Mesodermal cell (in vitro differentiated cells): ENCODE results near the gene RAB9A.
"Not testable (repeated sequence)": the region's sequence is repeated elsewhere in the genome, so short reads cannot be mapped to it uniquely, and the experiment has no call there.

Experiments used
- H3K27ac ChIP-seq: 2 replicates; pipeline ENCODE4 v1.7.0; 2013; ENCODE audit warnings: mild to moderate bottlenecking, low read depth, low read length, moderate library complexity; ENCODE audit not compliant: severe bottlenecking
- H3K36me3 ChIP-seq: 2 replicates; pipeline ENCODE4 v1.7.1; 2013; ENCODE audit warnings: mild to moderate bottlenecking, low read length, moderate library complexity; ENCODE audit not compliant: control insufficient read depth, insufficient read depth
- H3K4me1 ChIP-seq: one replicate; pipeline ENCODE4 v1.7.1; 2013; ENCODE audit warnings: mild to moderate bottlenecking, low read length; ENCODE audit not compliant: insufficient read depth, control insufficient read depth, poor library complexity, severe bottlenecking
- H3K4me3 ChIP-seq: 2 replicates; pipeline ENCODE4 v1.7.0; 2013; ENCODE audit warnings: low read length, control low read depth, mild to moderate bottlenecking; ENCODE audit not compliant: insufficient read depth, poor library complexity, severe bottlenecking; ENCODE audit errors: extremely low read depth
- H3K9me3 ChIP-seq: 2 replicates; pipeline ENCODE4 v1.7.1; 2013; ENCODE audit warnings: mild to moderate bottlenecking, low read length, moderate library complexity; ENCODE audit not compliant: control insufficient read depth
- WGBS, 2 experiments: methylation state at CpG; one replicate each; pipeline ENCODE4 v1.1.5; 2013; ENCODE audit warnings: missing lambda C conversion rate in 2 of 2; ENCODE audit not compliant: insufficient coverage in 2 of 2; 5-methylcytosine and 5-hydroxymethylcytosine counted together

RAB9A gene

DNA sequence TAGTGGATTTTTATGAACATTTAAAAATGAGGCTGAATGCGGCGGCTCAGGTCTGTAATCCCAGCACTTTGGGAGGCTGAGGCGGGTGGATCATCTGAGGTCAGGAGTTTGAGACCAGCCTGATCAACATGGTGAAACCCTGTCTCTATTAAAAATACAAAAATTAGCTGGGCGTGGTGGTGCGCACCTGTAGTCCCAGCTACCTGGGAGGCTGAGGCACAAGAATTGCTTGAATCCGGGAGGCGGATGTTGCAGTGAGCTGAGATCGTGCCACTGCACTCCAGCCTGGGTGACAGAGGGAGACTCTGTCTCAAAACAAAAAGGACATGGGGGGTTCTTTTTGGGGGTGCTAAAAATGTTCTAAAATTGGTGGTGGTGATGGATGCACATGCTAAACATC lies 19.2 kb upstream of the RAB9A start:
- H3K27ac ChIP-seq = peak overlapping the region; percentile 66
- H3K9me3 ChIP-seq, H3K4me1 ChIP-seq, H3K4me3 ChIP-seq, H3K36me3 ChIP-seq: not testable (repeated sequence)
- WGBS, 2 experiments = 100% methylated on average over 1 of the region's 8 CpGs; no CpG with 5 or more reads in 1 of the 2 experiments

DNA sequence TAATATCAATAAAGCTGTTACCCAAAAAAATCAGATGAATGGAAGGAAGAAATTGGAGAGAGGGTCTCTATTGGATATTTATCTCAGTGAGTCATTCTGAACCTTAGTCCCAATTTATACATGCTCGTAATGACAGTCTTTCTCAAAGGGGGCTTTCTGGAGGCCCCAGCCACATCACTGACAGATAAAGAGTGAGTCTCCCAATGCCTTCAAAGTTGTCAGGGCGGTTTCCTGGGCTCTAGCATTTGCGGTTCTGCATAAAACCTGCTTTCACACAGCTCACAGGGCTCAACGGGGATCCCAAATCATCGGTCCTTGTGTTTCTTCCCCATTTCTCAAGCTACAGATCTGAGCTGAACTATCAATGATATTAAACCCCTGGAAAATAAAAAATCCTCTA lies 18.7 kb upstream of the RAB9A start:
- WGBS, 2 experiments = 93 to 100% methylated on average over 2 to 4 of the region's 5 CpGs

DNA sequence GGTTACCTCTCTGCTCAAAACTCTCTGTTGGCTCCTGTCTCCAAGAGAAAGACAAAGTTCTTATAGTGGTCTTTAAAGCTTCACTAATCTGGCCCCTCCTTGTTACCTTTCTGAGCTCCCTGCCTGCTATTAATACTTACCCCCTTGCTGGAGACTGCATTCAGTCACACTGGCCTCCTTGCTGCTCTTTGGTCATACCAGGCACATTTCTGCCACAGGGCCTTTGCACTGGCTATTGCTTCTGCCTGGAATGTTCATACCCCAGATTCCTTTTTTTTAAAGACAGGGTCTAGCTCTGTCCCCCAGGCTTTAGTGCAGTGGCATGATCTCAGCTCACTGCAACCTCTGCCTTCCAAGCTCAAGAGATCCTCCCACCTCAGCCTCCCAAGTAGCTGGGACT lies 15.9 kb upstream of the RAB9A start:
- H3K9me3 ChIP-seq = no peaks in the 10 kb centered on the region
- H3K4me3 ChIP-seq = no peak overlapping the region
- H3K4me1 ChIP-seq = no peaks in the 10 kb centered on the region

More for the DNA sequence above, 18.7 kb upstream of the RAB9A start:
- no peak overlapping the region for H3K4me3 ChIP-seq
- H3K4me1 ChIP-seq = peaks cover 3% of the 10 kb centered on the region
- no peak overlapping the region for H3K27ac ChIP-seq
- H3K9me3 ChIP-seq = no peaks in the 10 kb centered on the region
- H3K36me3 ChIP-seq = no peaks in the 10 kb centered on the region

DNA sequence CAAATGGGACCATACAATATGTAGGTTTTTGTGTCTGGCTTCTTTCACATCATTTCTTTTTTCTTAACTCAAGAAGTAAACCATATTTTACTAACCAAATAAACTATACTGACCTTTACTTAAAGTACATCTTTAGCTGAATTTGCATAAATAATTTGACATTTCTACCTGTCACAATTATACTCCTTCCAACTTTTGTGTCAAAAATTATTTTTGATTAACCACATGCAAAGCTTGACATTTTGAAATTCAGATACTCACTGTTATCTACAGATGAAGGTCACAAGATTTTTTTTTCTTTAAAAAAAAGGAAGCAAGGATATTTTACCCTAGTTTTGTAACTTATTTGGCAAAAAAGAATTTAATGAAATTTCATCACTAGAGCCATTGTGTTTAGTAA lies 12.0 kb upstream of the RAB9A start:
- H3K36me3 ChIP-seq = no peaks in the 10 kb centered on the region
- H3K27ac ChIP-seq = no peak overlapping the region
- H3K9me3 ChIP-seq = no peaks in the 10 kb centered on the region
- no peaks in the 10 kb centered on the region for H3K4me1 ChIP-seq
- H3K4me3 ChIP-seq = no peak overlapping the region

More for the DNA sequence above, 15.9 kb upstream of the RAB9A start:
- H3K36me3 ChIP-seq = no peaks in the 10 kb centered on the region
- H3K27ac ChIP-seq = no peak overlapping the region

DNA sequence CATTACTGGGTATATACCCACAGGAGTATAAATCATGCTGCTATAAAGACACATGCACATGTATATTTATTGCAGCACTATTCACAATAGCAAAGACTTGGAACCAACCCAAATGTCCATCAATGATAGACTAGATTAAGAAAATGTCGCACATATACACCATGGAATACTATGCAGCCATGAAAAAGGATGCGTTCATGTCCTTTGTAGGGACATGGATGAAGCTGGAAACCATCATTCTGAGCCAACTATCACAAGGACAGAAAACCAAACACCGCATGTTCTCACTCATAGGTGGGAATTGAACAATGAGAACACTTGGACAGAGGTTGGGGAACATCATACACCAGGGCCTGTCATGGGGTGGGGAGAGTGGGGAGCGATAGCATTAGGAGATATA lies 9.2 kb upstream of the RAB9A start:
- H3K27ac ChIP-seq, H3K36me3 ChIP-seq, H3K4me1 ChIP-seq, H3K4me3 ChIP-seq, H3K9me3 ChIP-seq: not testable (repeated sequence)
- WGBS, 2 experiments = no CpG with 5 or more reads among the region's 4 CpGs

DNA sequence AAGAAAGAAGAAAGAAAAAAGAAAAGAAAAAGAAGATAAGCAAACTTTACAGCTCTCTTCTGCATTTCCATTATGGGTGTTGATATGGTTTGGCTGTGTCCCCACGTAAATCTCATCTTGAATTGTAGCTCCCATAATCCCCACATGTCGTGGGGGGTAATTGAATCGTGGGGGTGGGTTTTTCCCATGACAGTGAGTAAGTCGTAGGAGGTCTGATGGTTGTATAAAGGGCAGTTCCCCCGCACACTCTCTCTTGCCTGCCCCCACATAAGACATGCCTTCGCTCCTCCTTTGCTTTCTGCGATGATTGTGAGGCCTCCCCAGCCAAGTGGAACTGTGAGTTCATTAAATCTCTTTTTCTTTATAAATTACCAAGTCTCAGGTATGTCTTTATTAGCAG lies 7.3 kb upstream of the RAB9A start:
- H3K4me3 ChIP-seq = no peak overlapping the region
- H3K36me3 ChIP-seq = no peaks in the 10 kb centered on the region
- H3K27ac ChIP-seq = no peak overlapping the region
- no peaks in the 10 kb centered on the region for H3K4me1 ChIP-seq
- H3K9me3 ChIP-seq = no peaks in the 10 kb centered on the region
- no CpG with 5 or more reads among the region's 7 CpGs for WGBS, 2 experiments

DNA sequence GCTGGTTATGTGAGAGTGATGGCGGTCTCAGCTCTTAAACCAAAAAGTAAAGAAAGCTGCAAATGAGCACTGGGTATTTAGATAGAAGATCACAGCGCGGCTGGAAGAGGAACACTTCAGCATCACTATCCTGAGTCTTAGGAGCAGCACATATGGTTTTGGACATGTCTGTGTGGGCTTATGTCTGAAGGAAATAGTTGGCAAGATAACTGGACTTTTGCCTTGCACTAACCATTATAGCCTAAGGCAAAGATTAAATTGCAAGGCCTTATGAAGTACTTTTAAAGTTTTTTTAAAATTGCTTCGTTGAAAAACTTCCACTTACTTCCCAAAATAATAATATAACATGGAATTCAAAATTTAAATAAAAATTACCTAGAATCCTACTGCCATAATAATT lies 4.6 kb upstream of the RAB9A start:
- 78 to 100% methylated on average over 1 to 2 of the region's 4 CpGs for WGBS, 2 experiments
- no peak overlapping the region for H3K27ac ChIP-seq
- H3K9me3 ChIP-seq = no peaks in the 10 kb centered on the region
- no peaks in the 10 kb centered on the region for H3K36me3 ChIP-seq
- H3K4me3 ChIP-seq = no peak overlapping the region
- H3K4me1 ChIP-seq = no peaks in the 10 kb centered on the region

DNA sequence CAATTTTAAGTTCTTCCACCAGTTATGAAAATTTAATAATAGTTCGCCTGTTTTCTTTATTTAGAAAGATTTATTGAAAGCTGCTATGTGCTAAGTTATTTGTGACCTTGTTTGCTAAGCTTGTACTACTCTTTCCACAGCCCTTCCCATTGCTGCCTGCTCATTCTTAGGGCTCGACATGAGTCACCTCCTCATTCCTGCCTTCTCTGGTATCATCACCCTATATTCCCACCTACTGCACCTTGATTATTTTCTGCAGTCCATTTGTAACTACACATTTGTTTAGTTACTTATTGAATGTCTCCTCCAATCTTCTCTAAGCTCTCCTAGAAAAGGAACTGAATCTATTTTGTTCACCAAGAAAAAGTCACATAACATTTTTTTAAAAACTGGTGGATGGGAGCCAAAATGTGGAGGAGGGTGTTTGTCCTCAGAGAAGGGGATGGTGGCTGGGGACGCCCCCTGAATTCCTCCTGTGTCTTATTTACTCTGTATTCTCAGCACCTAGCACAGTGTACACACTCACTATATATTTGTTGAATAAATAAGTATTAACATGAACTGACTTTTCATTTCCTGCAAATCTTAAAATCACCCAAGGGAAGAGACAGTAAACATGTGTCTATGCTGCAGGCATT lies 3.7 kb upstream of the RAB9A start:
- Histone ChIP-seq H3K36me3 (no peaks in the 10 kb centered on the region), H3K4me1 (no peaks in the 10 kb centered on the region), H3K4me3 (no peak overlapping the region), H3K9me3 (no peaks in the 10 kb centered on the region), H3K27ac (no peak overlapping the region)
- 86% methylated on average over 1 of the region's 3 CpGs; no CpG with 5 or more reads in 1 of the 2 experiments for WGBS, 2 experiments

DNA sequence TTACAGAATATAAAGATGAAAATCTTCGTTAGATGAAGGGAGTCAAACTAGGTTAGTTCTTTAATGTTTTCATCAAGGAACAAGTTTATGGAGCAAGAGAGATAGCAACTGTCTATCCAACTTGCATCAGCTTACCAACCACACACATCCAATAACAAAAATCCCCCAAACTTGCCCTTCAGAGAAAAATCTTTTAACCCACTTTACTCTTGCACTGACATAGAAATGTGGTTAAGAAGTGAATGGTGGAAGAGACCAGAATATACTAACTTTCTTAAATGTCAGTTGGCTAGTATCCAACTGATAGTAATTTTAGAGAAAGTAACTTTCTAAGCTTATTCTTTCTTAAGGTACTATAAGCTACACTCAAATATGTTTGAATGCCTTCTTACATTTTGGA lies 1.7 kb upstream of the RAB9A start:
- Histone ChIP-seq H3K4me3 (no peak overlapping the region), H3K4me1 (peaks cover 6% of the 10 kb centered on the region), H3K9me3 (no peaks in the 10 kb centered on the region), H3K27ac (no peak overlapping the region), H3K36me3 (no peaks in the 10 kb centered on the region)
- whole genome bisulfite sequencing, 2 experiments = no CpG with 5 or more reads among the region's 1 CpG

DNA sequence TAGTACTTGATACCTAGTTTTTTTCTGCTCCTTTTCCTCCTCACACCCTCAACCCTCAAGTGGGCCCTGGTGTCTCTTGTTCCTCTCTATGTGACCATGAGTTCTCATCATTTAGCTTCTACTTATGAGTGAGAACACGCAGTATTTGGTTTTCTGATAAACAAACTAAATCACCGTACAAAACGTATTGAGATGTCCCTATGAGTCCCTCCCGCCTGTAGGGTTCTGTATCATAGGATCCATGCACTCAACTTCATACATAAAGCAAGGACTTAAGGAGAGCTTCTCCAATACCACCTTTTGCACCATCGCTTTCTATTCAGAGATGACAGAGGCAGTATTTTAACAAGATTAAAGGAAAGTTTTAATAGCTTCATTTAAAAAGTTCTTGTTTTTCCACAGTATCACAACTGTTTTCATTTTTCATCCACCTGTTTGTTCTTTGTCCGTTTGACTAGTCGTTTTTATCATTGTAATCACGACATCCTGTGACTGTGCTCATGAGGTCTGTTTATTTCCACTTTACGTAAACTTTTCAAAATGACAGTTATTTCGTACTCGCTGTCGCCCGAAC lies 457 bp upstream of the RAB9A start:
- peaks cover 15% of the 10 kb centered on the region for H3K4me1 ChIP-seq
- H3K36me3 ChIP-seq = no peaks in the 10 kb centered on the region
- WGBS, 2 experiments = 0 to 12% methylated on average over 1 to 7 of the region's 13 CpGs
- no peak overlapping the region for H3K27ac ChIP-seq
- H3K9me3 ChIP-seq = no peaks in the 10 kb centered on the region
- H3K4me3 ChIP-seq = peak overlapping the region; percentile 62

DNA sequence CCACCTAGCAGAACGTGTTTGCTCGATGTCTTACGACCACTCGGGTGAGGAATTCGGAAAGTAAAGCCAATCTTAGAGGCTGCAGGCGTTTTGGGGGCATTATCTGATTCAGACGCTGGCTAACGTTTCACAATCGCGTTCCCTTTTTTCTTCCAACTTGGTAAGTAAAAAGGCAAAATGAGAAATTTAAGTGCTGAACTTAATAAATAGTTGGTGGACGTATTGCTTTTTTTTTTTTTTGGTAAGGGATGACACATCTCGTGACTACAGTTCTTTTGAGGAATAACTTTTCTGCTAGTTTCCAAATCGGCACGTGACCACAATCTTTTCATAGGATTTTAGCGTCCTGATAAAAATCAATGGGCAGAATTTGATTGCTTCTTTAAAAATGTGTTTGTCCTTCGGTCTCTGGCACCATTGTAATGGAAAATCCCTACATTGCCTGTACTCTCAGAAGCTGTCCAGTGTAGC lies 848 bp downstream of the RAB9A start:
- Histone ChIP-seq H3K4me3 (peak overlapping the region; percentile 62), H3K27ac (peak overlapping the region; percentile 84), H3K9me3 (no peaks in the 10 kb centered on the region), H3K36me3 (no peaks in the 10 kb centered on the region), H3K4me1 (peaks cover 27% of the 10 kb centered on the region)
- 0% methylated on average over 6 of the region's 16 CpGs; no CpG with 5 or more reads in 1 of the 2 experiments for WGBS, 2 experiments
